Panc1 (cell line): Measurements from ENCODE around the gene DHRS3. TPM values are rescaled to one million over a fixed set of nuclear protein-coding genes. Genes with fewer than 3 reads are reported as not detected.

Experiments
- ATAC-seq: fragments of 200-7000 bp; cut with Tn5 transposase; 2 replicates; pipeline ENCODE4 v1.9.1; 2020; ENCODE audit warnings: mild to moderate bottlenecking, moderate library complexity
- BruUV-seq: library from RNA; stranded (reverse); fragments of 400-500 nt; replicated peaks from 2 replicates; lab custom pipeline; 2021; lab: Mats Ljungman, UMichigan
- CTCF ChIA-PET: fragments of 300-600 bp; sonication (Branson Sonifier 250); formaldehyde crosslinking; loops from one replicate; lab custom pipeline; 2022; ENCODE audit warnings: antibody characterized with exemption; lab: Charles Lee
- POLR2A ChIA-PET: fragments of 300-600 bp; sonication (Branson Sonifier 250); formaldehyde crosslinking; loops from one replicate; lab custom pipeline; 2022; ENCODE audit warnings: antibody characterized with exemption; lab: Charles Lee
- DNase-seq: peaks from one replicate; pipeline ENCODE4 v3.0.0-alpha.2; 2010; ENCODE audit warnings: low read depth, low spot score
- H3K27ac ChIP-seq: 2 replicates; pipeline ENCODE4 v1.5.1; 2011; ENCODE audit warnings: mild to moderate bottlenecking, low read length, inconsistent platforms
- H3K27me3 ChIP-seq: fragments of 200-500 bp; sonication (Bioruptor generic); 2 replicates; pipeline ENCODE4 v1.6.0; 2014; ENCODE audit warnings: low read length, inconsistent platforms; ENCODE audit not compliant: control insufficient read depth, insufficient read depth
- H3K36me3 ChIP-seq: fragments of 200-500 bp; sonication (Bioruptor generic); 2 replicates; pipeline ENCODE4 v1.5.1; 2014; ENCODE audit warnings: inconsistent platforms, mild to moderate bottlenecking, low read length, moderate library complexity; ENCODE audit not compliant: control insufficient read depth, insufficient read depth
- H3K4me1 ChIP-seq: 2 replicates; pipeline ENCODE4 v1.5.1; 2011; ENCODE audit warnings: inconsistent platforms, mild to moderate bottlenecking, low read length, moderate library complexity; ENCODE audit not compliant: control insufficient read depth, insufficient read depth
- H3K4me3 ChIP-seq, 2 experiments: 2 replicates each; pipeline ENCODE4 v1.5.1; 2011 to 2012; ENCODE audit warnings: low read depth in 2 of 2, low read length in 2 of 2, mild to moderate bottlenecking in 2 of 2, inconsistent platforms in 1 of 2, moderate library complexity in 1 of 2
- H3K9me3 ChIP-seq: fragments of 200-500 bp; sonication (Bioruptor generic); 2 replicates; pipeline ENCODE4 v1.5.1; 2014; ENCODE audit warnings: low read depth, mild to moderate bottlenecking, inconsistent platforms, low read length, moderate library complexity; ENCODE audit not compliant: control insufficient read depth, insufficient read depth
- POLR2AphosphoS5 ChIP-seq: IDR thresholded peaks from 2 replicates; pipeline ENCODE4 v1.6.1; 2012; ENCODE audit warnings: mild to moderate bottlenecking, low read depth, low read length, moderate library complexity
- SIN3A ChIP-seq: IDR thresholded peaks from 2 replicates; pipeline ENCODE4 v1.6.1; 2012; ENCODE audit warnings: low read depth, mild to moderate bottlenecking, low read length, moderate library complexity, borderline replicate concordance; ENCODE audit not compliant: insufficient read depth
- TCF7L2 ChIP-seq: IDR thresholded peaks from 2 replicates; pipeline ENCODE4 v1.6.1; 2011; ENCODE audit warnings: mild to moderate bottlenecking, low read depth, low read length, inconsistent platforms
- in situ Hi-C: cut with HindIII; loops from 2 replicates; pipeline ENCODE4 v1.10.0; 2016; ENCODE audit warnings: low sequenced_read_pairs, low pct_unique_long_range_greater_than_20kb
- intact Hi-C: fragments of 100-400 bp; cut with micrococcal nuclease; formaldehyde crosslinking; loops from one replicate; pipeline ENCODE4 v1.10.0; 2022; ENCODE audit not compliant: unreplicated experiment
- total RNA-seq: library from RNA; stranded (reverse); gene quantifications from one replicate; pipeline ENCODE4 v1.2.1, GENCODE V29; 2021; ENCODE audit not compliant: unreplicated experiment
- TF ChIP-seq, protein P1 (sequence below), 2 experiments: IDR thresholded peaks; 2 replicates each; pipeline ENCODE4 v1.6.1; 2011 to 2012; ENCODE audit warnings: low read depth in 2 of 2, control low read depth in 1 of 2, low read length in 1 of 2, mild to moderate bottlenecking in 1 of 2, moderate library complexity in 1 of 2; ENCODE audit not compliant: insufficient read depth in 1 of 2
- TF ChIP-seq, protein P2 (sequence below): fragments of 450-650 bp; IDR thresholded peaks from 2 replicates; pipeline ENCODE4 v1.5.1; 2017; ENCODE audit warnings: mild to moderate bottlenecking

Gene DHRS3
- total RNA-seq, 1 experiment from 2014 or later = 113 TPM

GRCh38 chr1:12601700-12602658 is 16.0 kb downstream of the DHRS3 start:
- Histone ChIP-seq H3K4me1 (peaks cover 86% of the 10 kb centered on the region), H3K27me3 (no peaks in the 10 kb centered on the region), H3K4me3 (no peak overlapping the region), H3K9me3 (no peaks in the 10 kb centered on the region), H3K36me3 (no peaks in the 10 kb centered on the region), H3K27ac (peak overlapping the region; percentile 96)
- TF ChIP-seq SIN3A (no peak), POLR2AphosphoS5 (peak; percentile 48; the same call in 1 of the 2 replicates)
- DNase-seq (no peak), ATAC-seq (no peak)
- no TSS peak for BruUV-seq
- intact Hi-C loops = no loop called here
- in situ Hi-C loops = no loop called here
- CTCF ChIA-PET = interaction anchor here (0.6 to 0.9 kb wide), 3 partner anchors 15 to 57 kb away, joined by 4 to 7 read pairs (median 4); no protein-coding TSS in a partner anchor
- POLR2A ChIA-PET = no interaction called here

DNA sequence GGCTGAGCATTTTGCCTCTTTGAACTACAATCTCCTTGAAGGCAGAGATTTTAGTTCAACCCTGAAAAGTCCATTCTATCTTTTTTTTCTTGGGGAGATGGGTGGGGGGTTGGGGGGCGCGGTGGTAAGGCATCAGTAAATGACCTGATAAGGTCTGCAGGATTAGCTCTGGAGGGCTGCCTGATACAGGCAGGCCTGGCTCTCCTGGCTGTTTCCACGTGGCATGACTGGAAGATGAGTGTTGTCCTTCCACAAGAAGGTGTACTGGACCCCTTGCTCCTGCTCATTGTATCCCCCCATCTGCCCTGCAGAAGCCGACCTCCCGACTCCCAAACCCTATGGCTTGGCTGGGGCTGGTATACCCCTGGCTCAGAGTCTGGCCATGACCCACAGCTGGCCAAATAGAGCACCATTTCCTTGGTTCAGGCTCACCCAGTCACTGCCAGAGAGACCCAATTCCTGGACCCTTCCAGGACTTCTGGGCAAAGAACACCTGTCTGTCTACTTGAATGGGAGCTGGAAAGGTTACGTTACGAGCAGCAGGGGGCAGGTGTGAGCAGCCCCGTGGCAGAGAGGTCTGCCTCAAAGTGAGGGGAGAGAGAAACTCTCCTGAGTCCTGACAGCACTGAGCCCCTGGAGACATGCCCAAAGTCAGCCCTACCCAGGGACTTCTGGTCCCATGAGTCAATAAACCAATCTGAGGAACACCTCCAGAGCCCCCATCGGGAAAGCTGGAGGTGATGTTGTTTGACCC is 17.0 kb downstream of the DHRS3 start:
- peak; percentile 9; the same call in 1 of the 2 replicates for ATAC-seq
- CTCF ChIA-PET = interaction anchor here (0.6 to 0.9 kb wide), 2 partner anchors 16 to 19 kb away, joined by 4 to 7 read pairs; no protein-coding TSS in a partner anchor

GRCh38 chr1:12600335-12600734 is 17.7 kb downstream of the DHRS3 start:
- DNase-seq (no peak), ATAC-seq (no peak)
- intact Hi-C loops = no loop called here
- in situ Hi-C loops = no loop called here
- Histone ChIP-seq H3K27ac (peak overlapping the region; percentile 96), H3K27me3 (no peaks in the 10 kb centered on the region), H3K36me3 (no peaks in the 10 kb centered on the region), H3K9me3 (no peaks in the 10 kb centered on the region), H3K4me1 (peaks cover 92% of the 10 kb centered on the region), H3K4me3 (no peak overlapping the region)
- no TSS peak for BruUV-seq
- TF ChIP-seq, protein P1, sequence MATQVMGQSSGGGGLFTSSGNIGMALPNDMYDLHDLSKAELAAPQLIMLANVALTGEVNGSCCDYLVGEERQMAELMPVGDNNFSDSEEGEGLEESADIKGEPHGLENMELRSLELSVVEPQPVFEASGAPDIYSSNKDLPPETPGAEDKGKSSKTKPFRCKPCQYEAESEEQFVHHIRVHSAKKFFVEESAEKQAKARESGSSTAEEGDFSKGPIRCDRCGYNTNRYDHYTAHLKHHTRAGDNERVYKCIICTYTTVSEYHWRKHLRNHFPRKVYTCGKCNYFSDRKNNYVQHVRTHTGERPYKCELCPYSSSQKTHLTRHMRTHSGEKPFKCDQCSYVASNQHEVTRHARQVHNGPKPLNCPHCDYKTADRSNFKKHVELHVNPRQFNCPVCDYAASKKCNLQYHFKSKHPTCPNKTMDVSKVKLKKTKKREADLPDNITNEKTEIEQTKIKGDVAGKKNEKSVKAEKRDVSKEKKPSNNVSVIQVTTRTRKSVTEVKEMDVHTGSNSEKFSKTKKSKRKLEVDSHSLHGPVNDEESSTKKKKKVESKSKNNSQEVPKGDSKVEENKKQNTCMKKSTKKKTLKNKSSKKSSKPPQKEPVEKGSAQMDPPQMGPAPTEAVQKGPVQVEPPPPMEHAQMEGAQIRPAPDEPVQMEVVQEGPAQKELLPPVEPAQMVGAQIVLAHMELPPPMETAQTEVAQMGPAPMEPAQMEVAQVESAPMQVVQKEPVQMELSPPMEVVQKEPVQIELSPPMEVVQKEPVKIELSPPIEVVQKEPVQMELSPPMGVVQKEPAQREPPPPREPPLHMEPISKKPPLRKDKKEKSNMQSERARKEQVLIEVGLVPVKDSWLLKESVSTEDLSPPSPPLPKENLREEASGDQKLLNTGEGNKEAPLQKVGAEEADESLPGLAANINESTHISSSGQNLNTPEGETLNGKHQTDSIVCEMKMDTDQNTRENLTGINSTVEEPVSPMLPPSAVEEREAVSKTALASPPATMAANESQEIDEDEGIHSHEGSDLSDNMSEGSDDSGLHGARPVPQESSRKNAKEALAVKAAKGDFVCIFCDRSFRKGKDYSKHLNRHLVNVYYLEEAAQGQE (IDR thresholded peaks at IDR 0.05; ENCODE audit: insufficient read depth in 1 of 2, low read depth in 2 of 2, low read length in 1 of 2) = no peak
- TF ChIP-seq TCF7L2 (no peak), SIN3A (no peak), POLR2AphosphoS5 (no peak)
- TF ChIP-seq, protein P2, sequence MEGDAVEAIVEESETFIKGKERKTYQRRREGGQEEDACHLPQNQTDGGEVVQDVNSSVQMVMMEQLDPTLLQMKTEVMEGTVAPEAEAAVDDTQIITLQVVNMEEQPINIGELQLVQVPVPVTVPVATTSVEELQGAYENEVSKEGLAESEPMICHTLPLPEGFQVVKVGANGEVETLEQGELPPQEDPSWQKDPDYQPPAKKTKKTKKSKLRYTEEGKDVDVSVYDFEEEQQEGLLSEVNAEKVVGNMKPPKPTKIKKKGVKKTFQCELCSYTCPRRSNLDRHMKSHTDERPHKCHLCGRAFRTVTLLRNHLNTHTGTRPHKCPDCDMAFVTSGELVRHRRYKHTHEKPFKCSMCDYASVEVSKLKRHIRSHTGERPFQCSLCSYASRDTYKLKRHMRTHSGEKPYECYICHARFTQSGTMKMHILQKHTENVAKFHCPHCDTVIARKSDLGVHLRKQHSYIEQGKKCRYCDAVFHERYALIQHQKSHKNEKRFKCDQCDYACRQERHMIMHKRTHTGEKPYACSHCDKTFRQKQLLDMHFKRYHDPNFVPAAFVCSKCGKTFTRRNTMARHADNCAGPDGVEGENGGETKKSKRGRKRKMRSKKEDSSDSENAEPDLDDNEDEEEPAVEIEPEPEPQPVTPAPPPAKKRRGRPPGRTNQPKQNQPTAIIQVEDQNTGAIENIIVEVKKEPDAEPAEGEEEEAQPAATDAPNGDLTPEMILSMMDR = no peak
- ChIA-PET CTCF (interaction anchor here (0.6 kb wide), 1 partner anchor 330 kb away, joined by 4 read pairs; no protein-coding TSS in a partner anchor), POLR2A (no interaction called here)

More for the DNA sequence above, 17.0 kb downstream of the DHRS3 start:
- H3K9me3 ChIP-seq = no peaks in the 10 kb centered on the region
- POLR2A ChIA-PET = no interaction called here
- in situ Hi-C loops = no loop called here
- no peaks in the 10 kb centered on the region for H3K36me3 ChIP-seq
- no peak for DNase-seq
- no peaks in the 10 kb centered on the region for H3K27me3 ChIP-seq
- peaks cover 95% of the 10 kb centered on the region for H3K4me1 ChIP-seq
- intact Hi-C loops = no loop called here
- no peak overlapping the region for H3K4me3 ChIP-seq
- no TSS peak for BruUV-seq
- peak overlapping the region; percentile 96 for H3K27ac ChIP-seq
- TF ChIP-seq, protein P2 = peak; percentile 87
- no peak for TF ChIP-seq POLR2AphosphoS5
